ENCODE results near the gene INTS14. TPM values are rescaled to one million over a fixed set of nuclear protein-coding genes. Genes with fewer than 3 reads are reported as not detected.

The INTS14 gene
- total and polyA plus RNA-seq, 9 of the 15 experiments (the other 6 are each of a cell fraction or from before 2014, with no cell fraction given): 30.5 to 92.4 (median 46.5) TPM

DNA sequence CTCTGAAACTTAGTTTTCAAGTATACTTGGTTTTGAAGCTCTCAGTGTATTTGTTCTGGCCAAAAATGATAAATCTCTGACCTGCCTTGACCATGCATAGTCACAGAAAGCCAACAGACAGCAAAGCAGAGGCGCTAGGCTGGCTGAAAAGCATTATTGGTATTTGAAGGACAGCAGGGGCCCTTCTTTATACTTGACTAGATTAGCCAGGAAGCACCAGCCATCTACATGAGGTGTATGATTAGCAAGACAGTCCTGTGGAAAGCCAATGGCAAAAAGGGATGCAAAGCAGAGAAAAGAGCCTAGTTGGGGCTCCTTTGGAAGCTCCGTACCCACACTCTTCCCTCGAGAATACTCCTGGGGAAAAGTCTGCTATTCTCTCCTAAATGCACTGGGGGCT, 18.6 kb upstream of the INTS14 start:
- Histone ChIP-seq H3K9me3 (replicated peaks; ENCODE audit: control insufficient read depth, insufficient read depth, low read depth, low read length) (no peaks in the 10 kb centered on the region), H3K4me2 (ENCODE audit: insufficient read depth, low read length) (no peak overlapping the region), H3K9ac (ENCODE audit: insufficient read depth in 1 of 2, low read depth in 2 of 2, low read length in 2 of 2) (no peak overlapping the region), H3K36me3 (ENCODE audit: control insufficient read depth, insufficient read depth, low read length) (no peaks in the 10 kb centered on the region), H2AFZ (ENCODE audit: low read depth, low read length) (no peak overlapping the region), H3K79me2 (ENCODE audit: control insufficient read depth, insufficient read depth, low read length) (no peaks in the 10 kb centered on the region), H4K20me1 (replicated peaks; ENCODE audit: control insufficient read depth, insufficient read depth, low read length) (no peaks in the 10 kb centered on the region), H3K4me1 (replicated peaks in 1 of 2; ENCODE audit: control insufficient read depth in 2 of 2, insufficient read depth in 2 of 2, low read length in 2 of 2) (peaks cover 0 to 10% of the 10 kb centered on the region in 2 experiments; a peak in 2 of 5 replicates), H3K9me1 (ENCODE audit: control insufficient read depth, insufficient read depth, low read length) (no peaks in the 10 kb centered on the region), H3K27ac (ENCODE audit: extremely low read depth, low read depth, low read length) (no peak overlapping the region), H3K4me3 (no peak overlapping the region), H3K27me3 (ENCODE audit: control insufficient read depth in 2 of 2, insufficient read depth in 2 of 2, low read length in 2 of 2) (no peaks in the 10 kb centered on the region)
- DNase-seq (ENCODE audit: extremely low read depth in 1 of 4, low spot score in 3 of 4) (no peak), FAIRE-seq (no peak), ATAC-seq (no peak)
- no TSS peak for BruUV-seq (replicated peaks)
- in situ Hi-C loops (cut with MboI): loop anchor here (25.0 kb wide), 1 partner anchor 233 kb away; the partner anchor contains the start of gene RAB11A
- ChIA-PET POLR2A (interaction anchor here (1.1 to 2.6 kb wide), 3 partner anchors 11 to 18 kb away, joined by 4 to 7 read pairs (median 7); partner anchors contain the start of gene INTS14), CTCF (ENCODE audit: low intra/inter-chr PET ratio) (no interaction called here)
- intact Hi-C loops (cut with micrococcal nuclease): no loop called here
- WGBS (ENCODE audit: insufficient coverage, low coverage, missing lambda C conversion rate): 33% methylated on average over 3 of the region's 3 CpGs
- TF ChIP-seq ZNF695 (CRISPR knock-in tag; IDR thresholded peaks at IDR 0.05): no peak
- TF ChIP-seq SAFB2 (IDR thresholded peaks at IDR 0.05; ENCODE audit: borderline replicate concordance, low read depth, low read length, severe bottlenecking): no peak
- TF ChIP-seq ZNF143 (CRISPR knock-in tag; IDR thresholded peaks at IDR 0.05): no peak
- no peak for TF ChIP-seq ZBTB1 (CRISPR knock-in tag; IDR thresholded peaks at IDR 0.05; ENCODE audit: borderline replicate concordance, low read depth)
- no peak for TF ChIP-seq RCOR1 (IDR thresholded peaks at IDR 0.05; ENCODE audit: borderline replicate concordance in 1 of 2, low read depth in 2 of 2, low read length in 2 of 2)
- TF ChIP-seq, protein P1, sequence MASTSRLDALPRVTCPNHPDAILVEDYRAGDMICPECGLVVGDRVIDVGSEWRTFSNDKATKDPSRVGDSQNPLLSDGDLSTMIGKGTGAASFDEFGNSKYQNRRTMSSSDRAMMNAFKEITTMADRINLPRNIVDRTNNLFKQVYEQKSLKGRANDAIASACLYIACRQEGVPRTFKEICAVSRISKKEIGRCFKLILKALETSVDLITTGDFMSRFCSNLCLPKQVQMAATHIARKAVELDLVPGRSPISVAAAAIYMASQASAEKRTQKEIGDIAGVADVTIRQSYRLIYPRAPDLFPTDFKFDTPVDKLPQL (IDR thresholded peaks at IDR 0.05; ENCODE audit: extremely low read depth, insufficient read length): no peak
- no peak for TF ChIP-seq ZNF253 (CRISPR knock-in tag; conservative IDR thresholded peaks at IDR 0.05)
- TF ChIP-seq NEUROD1 (IDR thresholded peaks at IDR 0.05; ENCODE audit: borderline replicate concordance, low read depth, low read length, partially characterized antibody): no peak
- no peak for TF ChIP-seq STAT5A (IDR thresholded peaks at IDR 0.05; ENCODE audit: borderline replicate concordance, low read length)
- TF ChIP-seq ZNF77 (CRISPR knock-in tag; IDR thresholded peaks at IDR 0.05): no peak
- TF ChIP-seq, protein P2, sequence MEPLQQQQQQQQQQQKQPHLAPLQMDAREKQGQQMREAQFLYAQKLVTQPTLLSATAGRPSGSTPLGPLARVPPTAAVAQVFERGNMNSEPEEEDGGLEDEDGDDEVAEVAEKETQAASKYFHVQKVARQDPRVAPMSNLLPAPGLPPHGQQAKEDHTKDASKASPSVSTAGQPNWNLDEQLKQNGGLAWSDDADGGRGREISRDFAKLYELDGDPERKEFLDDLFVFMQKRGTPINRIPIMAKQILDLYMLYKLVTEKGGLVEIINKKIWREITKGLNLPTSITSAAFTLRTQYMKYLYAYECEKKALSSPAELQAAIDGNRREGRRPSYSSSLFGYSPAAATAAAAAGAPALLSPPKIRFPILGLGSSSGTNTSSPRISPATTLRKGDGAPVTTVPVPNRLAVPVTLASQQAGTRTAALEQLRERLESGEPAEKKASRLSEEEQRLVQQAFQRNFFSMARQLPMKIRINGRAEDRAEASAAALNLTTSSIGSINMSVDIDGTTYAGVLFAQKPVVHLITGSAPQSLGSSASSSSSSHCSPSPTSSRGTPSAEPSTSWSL (CRISPR knock-in tag; IDR thresholded peaks at IDR 0.05; ENCODE audit: borderline replicate concordance): no peak
- no peak for TF ChIP-seq ELF1 (tag; IDR thresholded peaks at IDR 0.05)
- TF ChIP-seq HDGF (IDR thresholded peaks at IDR 0.05): no peak
- TF ChIP-seq ZC3H11A (IDR thresholded peaks at IDR 0.05; ENCODE audit: low read depth, low read length): no peak
- TF ChIP-seq EGR1 (conservative IDR thresholded peaks at IDR 0.05): no peak
- no peak for TF ChIP-seq ZKSCAN3 (CRISPR knock-in tag; IDR thresholded peaks at IDR 0.05)
- no peak for TF ChIP-seq TBP (optimal IDR thresholded peaks at IDR 0.05; ENCODE audit: low read depth, low read length)
- TF ChIP-seq, protein P3, sequence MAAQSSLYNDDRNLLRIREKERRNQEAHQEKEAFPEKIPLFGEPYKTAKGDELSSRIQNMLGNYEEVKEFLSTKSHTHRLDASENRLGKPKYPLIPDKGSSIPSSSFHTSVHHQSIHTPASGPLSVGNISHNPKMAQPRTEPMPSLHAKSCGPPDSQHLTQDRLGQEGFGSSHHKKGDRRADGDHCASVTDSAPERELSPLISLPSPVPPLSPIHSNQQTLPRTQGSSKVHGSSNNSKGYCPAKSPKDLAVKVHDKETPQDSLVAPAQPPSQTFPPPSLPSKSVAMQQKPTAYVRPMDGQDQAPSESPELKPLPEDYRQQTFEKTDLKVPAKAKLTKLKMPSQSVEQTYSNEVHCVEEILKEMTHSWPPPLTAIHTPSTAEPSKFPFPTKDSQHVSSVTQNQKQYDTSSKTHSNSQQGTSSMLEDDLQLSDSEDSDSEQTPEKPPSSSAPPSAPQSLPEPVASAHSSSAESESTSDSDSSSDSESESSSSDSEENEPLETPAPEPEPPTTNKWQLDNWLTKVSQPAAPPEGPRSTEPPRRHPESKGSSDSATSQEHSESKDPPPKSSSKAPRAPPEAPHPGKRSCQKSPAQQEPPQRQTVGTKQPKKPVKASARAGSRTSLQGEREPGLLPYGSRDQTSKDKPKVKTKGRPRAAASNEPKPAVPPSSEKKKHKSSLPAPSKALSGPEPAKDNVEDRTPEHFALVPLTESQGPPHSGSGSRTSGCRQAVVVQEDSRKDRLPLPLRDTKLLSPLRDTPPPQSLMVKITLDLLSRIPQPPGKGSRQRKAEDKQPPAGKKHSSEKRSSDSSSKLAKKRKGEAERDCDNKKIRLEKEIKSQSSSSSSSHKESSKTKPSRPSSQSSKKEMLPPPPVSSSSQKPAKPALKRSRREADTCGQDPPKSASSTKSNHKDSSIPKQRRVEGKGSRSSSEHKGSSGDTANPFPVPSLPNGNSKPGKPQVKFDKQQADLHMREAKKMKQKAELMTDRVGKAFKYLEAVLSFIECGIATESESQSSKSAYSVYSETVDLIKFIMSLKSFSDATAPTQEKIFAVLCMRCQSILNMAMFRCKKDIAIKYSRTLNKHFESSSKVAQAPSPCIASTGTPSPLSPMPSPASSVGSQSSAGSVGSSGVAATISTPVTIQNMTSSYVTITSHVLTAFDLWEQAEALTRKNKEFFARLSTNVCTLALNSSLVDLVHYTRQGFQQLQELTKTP (IDR thresholded peaks at IDR 0.05; ENCODE audit: low read depth in 1 of 2, partially characterized antibody in 2 of 2): no peak
